Keratinocyte (primary cell): ENCODE data around the gene NDUFA13. TPM values are rescaled to one million over a fixed set of nuclear protein-coding genes. Genes with fewer than 3 reads are reported as not detected.

ENCODE experiments used
- DNase-seq: peaks from one replicate; pipeline ENCODE4 v3.0.0-alpha.2; 2011; ENCODE audit warnings: low read depth, missing footprints, low spot score
- FAIRE-seq: peaks from 2 replicates; lab custom pipeline; 2011; peaks lifted over from hg19 to GRCh38; lab: Jason Lieb, UNC
- H2AFZ ChIP-seq: 2 replicates; pipeline ENCODE4 v1.6.0; 2012; ENCODE audit warnings: low read length, control low read depth, inconsistent platforms; ENCODE audit not compliant: control insufficient read depth
- H3K27ac ChIP-seq: 2 replicates; pipeline ENCODE4 v1.5.1; 2011; ENCODE audit warnings: low read length; ENCODE audit not compliant: control insufficient read depth, insufficient read depth
- H3K27me3 ChIP-seq: 3 replicates; pipeline ENCODE4 v1.6.0; 2011; ENCODE audit warnings: low read length; ENCODE audit not compliant: control insufficient read depth, insufficient read depth; ENCODE audit errors: extremely low read depth
- H3K36me3 ChIP-seq, 2 experiments: 2 replicates in 1 of 2; 3 replicates in 1 of 2; pipeline ENCODE4 v1.5.1; 2011; ENCODE audit warnings: low read length in 2 of 2, mild to moderate bottlenecking in 1 of 2; ENCODE audit not compliant: control insufficient read depth in 2 of 2, insufficient read depth in 2 of 2; ENCODE audit errors: extremely low read depth in 1 of 2
- H3K4me1 ChIP-seq: 3 replicates; pipeline ENCODE4 v1.5.1; 2011; ENCODE audit warnings: low read length; ENCODE audit not compliant: control insufficient read depth, insufficient read depth; ENCODE audit errors: extremely low read depth
- H3K4me2 ChIP-seq: 3 replicates; pipeline ENCODE4 v1.6.0; 2011; ENCODE audit warnings: low read depth, low read length; ENCODE audit not compliant: control insufficient read depth, insufficient read depth; ENCODE audit errors: extremely low read depth
- H3K4me3 ChIP-seq, 3 experiments: fragments of 200-600 bp in 1 of 3; sonication (generic) in 1 of 3; 2 replicates in 2 of 3; 3 replicates in 1 of 3; pipeline ENCODE4 v1.5.1; 2011 to 2016; ENCODE audit warnings: low read length in 3 of 3, mild to moderate bottlenecking in 3 of 3, control low read depth in 2 of 3, inconsistent platforms in 1 of 3, low read depth in 1 of 3, mixed read lengths in 1 of 3, mixed run types in 1 of 3, moderate library complexity in 1 of 3; ENCODE audit not compliant: control insufficient read depth in 2 of 3, insufficient read depth in 2 of 3; ENCODE audit errors: extremely low read depth in 1 of 3
- H3K79me2 ChIP-seq: 2 replicates; pipeline ENCODE4 v1.6.0; 2012; ENCODE audit warnings: low read length; ENCODE audit not compliant: control insufficient read depth, insufficient read depth
- H3K9ac ChIP-seq: 3 replicates; pipeline ENCODE4 v1.6.0; 2011; ENCODE audit warnings: low read length; ENCODE audit not compliant: control insufficient read depth, insufficient read depth; ENCODE audit errors: extremely low read depth
- H3K9me1 ChIP-seq: 3 replicates; pipeline ENCODE4 v1.6.0; 2011; ENCODE audit warnings: low read length; ENCODE audit not compliant: control insufficient read depth, insufficient read depth; ENCODE audit errors: extremely low read depth
- H3K9me3 ChIP-seq: 2 replicates; pipeline ENCODE4 v1.5.1; 2012; ENCODE audit warnings: low read depth, low read length; ENCODE audit not compliant: control insufficient read depth
- H4K20me1 ChIP-seq: 3 replicates; pipeline ENCODE4 v1.6.0; 2011; ENCODE audit warnings: low read length; ENCODE audit not compliant: control insufficient read depth, insufficient read depth; ENCODE audit errors: extremely low read depth
- EZH2 ChIP-seq: IDR thresholded peaks from one replicate; pipeline ENCODE4 v1.6.1; 2012; ENCODE audit warnings: inconsistent platforms, mild to moderate bottlenecking, low read length, moderate library complexity
- dilution Hi-C: fragments of 300-500 bp; cut with MboI; formaldehyde crosslinking; loops from one replicate; pipeline ENCODE4 v1.7.0; 2020; ENCODE audit warnings: low sequenced_read_pairs; ENCODE audit not compliant: extremely low pct_ligation_motif_present
- polyA plus RNA-seq, 5 experiments: library from polyadenylated mRNA; depleted of rRNA in 3 of 5; stranded (reverse) in 3 of 5; stranded (forward) in 1 of 5; unstranded in 1 of 5; fragments of >200 nt; gene quantifications; 1 replicate in 1 of 5; 2 replicates in 3 of 5; 3 replicates in 1 of 5; pipeline versions ENCODE4 v1.2.1 to v1.2.3, GENCODE V29; 2011 to 2012; ENCODE audit warnings: missing spikeins in 2 of 5, low read depth in 1 of 5, low replicate concordance in 1 of 5
- TF ChIP-seq, protein P1 (sequence below), 3 experiments: IDR thresholded peaks in 1 of 3; conservative IDR thresholded peaks in 1 of 3; optimal IDR thresholded peaks in 1 of 3; 2 replicates in 2 of 3; 3 replicates in 1 of 3; pipeline versions ENCODE3 to v1.5.1; 2011; ENCODE audit warnings: low read length in 3 of 3, mild to moderate bottlenecking in 3 of 3, moderate library complexity in 2 of 3, control low read depth in 1 of 3, inconsistent platforms in 1 of 3; ENCODE audit not compliant: insufficient read depth in 2 of 3; ENCODE audit errors: extremely low read depth in 1 of 3

Gene NDUFA13
- polyA plus RNA-seq, 1 donor (not counting 4 experiments of a cell fraction or from before 2014, with no cell fraction given) = 343 TPM

DNA sequence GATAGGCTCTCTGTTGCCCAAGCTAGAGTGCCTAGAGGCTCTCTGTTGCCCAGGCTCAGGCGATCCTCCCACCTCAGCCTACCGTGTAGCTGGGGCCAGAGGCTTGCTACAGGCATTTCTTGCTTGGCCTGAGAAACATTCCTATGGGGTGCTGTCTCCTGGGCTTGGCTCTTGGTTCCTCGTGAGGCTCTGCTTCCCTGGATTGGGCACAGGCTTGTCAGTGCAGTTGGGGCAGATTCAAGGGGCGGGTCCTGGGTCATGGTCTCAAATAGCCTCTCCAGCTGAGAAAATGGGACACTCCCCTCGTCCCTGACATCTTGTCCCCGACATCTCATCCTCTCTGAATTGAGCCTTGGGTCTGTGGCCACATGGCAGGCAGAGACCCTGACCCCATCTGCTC, 5.6 kb upstream of the NDUFA13 start:
- H3K4me2 ChIP-seq = no peak overlapping the region
- H4K20me1 ChIP-seq = no peaks in the 10 kb centered on the region
- H3K4me3 ChIP-seq = no peak overlapping the region
- peaks cover 2% of the 10 kb centered on the region for H3K4me1 ChIP-seq
- FAIRE-seq = no peak
- TF ChIP-seq, protein P1, sequence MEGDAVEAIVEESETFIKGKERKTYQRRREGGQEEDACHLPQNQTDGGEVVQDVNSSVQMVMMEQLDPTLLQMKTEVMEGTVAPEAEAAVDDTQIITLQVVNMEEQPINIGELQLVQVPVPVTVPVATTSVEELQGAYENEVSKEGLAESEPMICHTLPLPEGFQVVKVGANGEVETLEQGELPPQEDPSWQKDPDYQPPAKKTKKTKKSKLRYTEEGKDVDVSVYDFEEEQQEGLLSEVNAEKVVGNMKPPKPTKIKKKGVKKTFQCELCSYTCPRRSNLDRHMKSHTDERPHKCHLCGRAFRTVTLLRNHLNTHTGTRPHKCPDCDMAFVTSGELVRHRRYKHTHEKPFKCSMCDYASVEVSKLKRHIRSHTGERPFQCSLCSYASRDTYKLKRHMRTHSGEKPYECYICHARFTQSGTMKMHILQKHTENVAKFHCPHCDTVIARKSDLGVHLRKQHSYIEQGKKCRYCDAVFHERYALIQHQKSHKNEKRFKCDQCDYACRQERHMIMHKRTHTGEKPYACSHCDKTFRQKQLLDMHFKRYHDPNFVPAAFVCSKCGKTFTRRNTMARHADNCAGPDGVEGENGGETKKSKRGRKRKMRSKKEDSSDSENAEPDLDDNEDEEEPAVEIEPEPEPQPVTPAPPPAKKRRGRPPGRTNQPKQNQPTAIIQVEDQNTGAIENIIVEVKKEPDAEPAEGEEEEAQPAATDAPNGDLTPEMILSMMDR (optimal IDR thresholded peaks at IDR 0.05 in 1 of 3, IDR thresholded peaks at IDR 0.05 in 1 of 3, conservative IDR thresholded peaks at IDR 0.05 in 1 of 3; ENCODE audit: extremely low read depth in 1 of 3, insufficient read depth in 2 of 3, low read length in 3 of 3) = no peak
- TF ChIP-seq EZH2 = no peak
- H3K9ac ChIP-seq = no peak overlapping the region
- H3K36me3 ChIP-seq = peaks cover 3 to 4% of the 10 kb centered on the region in 2 experiments
- dilution Hi-C loops = no loop called here
- H3K79me2 ChIP-seq = no peaks in the 10 kb centered on the region
- DNase-seq = no peak
- H3K9me1 ChIP-seq = no peaks in the 10 kb centered on the region
- no peaks in the 10 kb centered on the region for H3K27me3 ChIP-seq
- H3K9me3 ChIP-seq = peaks cover 5% of the 10 kb centered on the region
- H2AFZ ChIP-seq = no peak overlapping the region
- no peak overlapping the region for H3K27ac ChIP-seq

- DNase-seq = no peak
- no peaks in the 10 kb centered on the region for H3K9me1 ChIP-seq
- H3K4me1 ChIP-seq = peaks cover 11% of the 10 kb centered on the region
- dilution Hi-C loops = no loop called here
- no peak overlapping the region for H2AFZ ChIP-seq
- H3K9ac ChIP-seq = no peak overlapping the region
- H3K27ac ChIP-seq = no peak overlapping the region
- no peak for FAIRE-seq
- H3K27me3 ChIP-seq = no peaks in the 10 kb centered on the region
- no peaks in the 10 kb centered on the region for H4K20me1 ChIP-seq
- H3K4me3 ChIP-seq = no peak overlapping the region
- TF ChIP-seq, protein P1 (optimal IDR thresholded peaks at IDR 0.05 in 1 of 3, IDR thresholded peaks at IDR 0.05 in 1 of 3, conservative IDR thresholded peaks at IDR 0.05 in 1 of 3; ENCODE audit: extremely low read depth in 1 of 3, insufficient read depth in 2 of 3, low read length in 3 of 3) = no peak
- TF ChIP-seq EZH2 = no peak
- peaks cover 5% of the 10 kb centered on the region for H3K9me3 ChIP-seq
- peaks cover 20% of the 10 kb centered on the region for H3K79me2 ChIP-seq
- no peak overlapping the region for H3K4me2 ChIP-seq
- H3K36me3 ChIP-seq = peaks cover 0 to 4% of the 10 kb centered on the region in 2 experiments
Observed at GRCh38 chr19:19513682-19514081, 2.3 kb upstream of the NDUFA13 start.
